HG03196 (cell line): ENCODE measurements around the gene SIM2.

Experiments
- ATAC-seq: cut with Tn5 transposase; IDR thresholded peaks from one replicate; pipeline ENCODE4 v1.9.1; 2021; ENCODE audit not compliant: unreplicated experiment

The SIM2 gene

GRCh38 chr21:36733857-36734256, 34.9 kb downstream of the SIM2 start:
- ATAC-seq: no peak

- no peak for ATAC-seq
Measured at GRCh38 chr21:36734367-36735200, 35.7 kb downstream of the SIM2 start.

GRCh38 chr21:36735201-36735515, 36.2 kb downstream of the SIM2 start:
- ATAC-seq: no peak

GRCh38 chr21:36735724-36736320, 36.9 kb downstream of the SIM2 start:
- ATAC-seq: no peak

- no peak for ATAC-seq
Measured at GRCh38 chr21:36738489-36739126, 39.7 kb downstream of the SIM2 start.

- ATAC-seq: no peak
Measured at GRCh38 chr21:36741506-36741905, 42.6 kb downstream of the SIM2 start.

- no peak for ATAC-seq
Measured at GRCh38 chr21:36743008-36743407, 44.1 kb downstream of the SIM2 start.

GRCh38 chr21:36743446-36743845, 44.5 kb downstream of the SIM2 start:
- ATAC-seq: no peak

GRCh38 chr21:36744190-36744559, 45.3 kb downstream of the SIM2 start:
- ATAC-seq: no peak

- ATAC-seq: no peak
Measured at GRCh38 chr21:36744560-36745231, 45.8 kb downstream of the SIM2 start.

- no peak for ATAC-seq
Measured at GRCh38 chr21:36745459-36745858, 46.5 kb downstream of the SIM2 start.

- no peak for ATAC-seq
Measured at GRCh38 chr21:36747041-36747814, 48.3 kb downstream of the SIM2 start.

- no peak for ATAC-seq
Measured at GRCh38 chr21:36747815-36748383, 49.0 kb downstream of the SIM2 start.

GRCh38 chr21:36749935-36750575, 51.1 kb downstream of the SIM2 start:
- no peak for ATAC-seq

- no peak for ATAC-seq
Measured at GRCh38 chr21:36750576-36750959, 51.7 kb downstream of the SIM2 start.

GRCh38 chr21:36751383-36751782, 52.5 kb downstream of the SIM2 start:
- no peak for ATAC-seq

GRCh38 chr21:36753556-36753955, 54.6 kb downstream of the SIM2 start:
- ATAC-seq: no peak

GRCh38 chr21:36754241-36754898, 55.5 kb downstream of the SIM2 start:
- ATAC-seq: no peak

GRCh38 chr21:36756527-36756926, 57.6 kb downstream of the SIM2 start:
- ATAC-seq: no peak

GRCh38 chr21:36757196-36757595, 58.3 kb downstream of the SIM2 start:
- no peak for ATAC-seq
